WTC11 (cell line): ENCODE results near the gene PANK3.

ENCODE experiments used
- FOXP1 ChIP-seq: sonication (generic); formaldehyde crosslinking; IDR thresholded peaks from 2 replicates; pipeline ENCODE4 v1.8.0; 2022; ENCODE audit warnings: missing genetic modification reagents, mild to moderate bottlenecking, moderate library complexity, borderline replicate concordance
- NR3C1 ChIP-seq: sonication (generic); formaldehyde crosslinking; conservative IDR thresholded peaks from 2 replicates; pipeline ENCODE4 v1.8.1; 2023; ENCODE audit warnings: low read depth, mild to moderate bottlenecking, missing genetic modification reagents
- TF ChIP-seq, protein P1 (sequence below): fragments of 200-600 bp; IDR thresholded peaks from 2 replicates; pipeline ENCODE4 v1.8.0; 2022; ENCODE audit warnings: antibody characterized with exemption
- TF ChIP-seq, protein P2 (sequence below): sonication (generic); formaldehyde crosslinking; IDR thresholded peaks from 2 replicates; pipeline ENCODE4 v1.8.1; 2022; ENCODE audit warnings: low read depth, mild to moderate bottlenecking, moderate library complexity, missing genetic modification reagents, borderline replicate concordance

DNA sequence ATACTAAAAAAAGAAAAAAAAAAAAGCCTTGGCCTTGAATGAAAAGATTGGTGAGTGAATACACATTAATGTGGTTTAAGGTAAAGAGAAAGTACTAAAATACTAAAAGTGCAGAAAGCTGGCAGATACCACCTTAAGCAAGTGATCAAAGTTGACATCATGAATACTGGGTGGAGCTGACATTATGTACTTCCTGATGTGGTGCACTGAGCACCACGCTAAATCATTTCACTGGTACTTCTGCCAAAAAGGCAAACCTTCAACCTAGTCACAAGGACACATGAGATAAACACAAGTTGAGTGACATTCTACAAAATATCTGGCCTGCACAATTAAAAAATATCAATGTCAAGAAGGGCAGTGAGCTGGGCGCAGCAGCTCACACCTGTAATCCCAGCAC, 33.8 kb upstream of the PANK3 start:
- TF ChIP-seq NR3C1 (CRISPR knock-in tag) (no peak), FOXP1 (CRISPR knock-in tag) (no peak)
- TF ChIP-seq, protein P1, sequence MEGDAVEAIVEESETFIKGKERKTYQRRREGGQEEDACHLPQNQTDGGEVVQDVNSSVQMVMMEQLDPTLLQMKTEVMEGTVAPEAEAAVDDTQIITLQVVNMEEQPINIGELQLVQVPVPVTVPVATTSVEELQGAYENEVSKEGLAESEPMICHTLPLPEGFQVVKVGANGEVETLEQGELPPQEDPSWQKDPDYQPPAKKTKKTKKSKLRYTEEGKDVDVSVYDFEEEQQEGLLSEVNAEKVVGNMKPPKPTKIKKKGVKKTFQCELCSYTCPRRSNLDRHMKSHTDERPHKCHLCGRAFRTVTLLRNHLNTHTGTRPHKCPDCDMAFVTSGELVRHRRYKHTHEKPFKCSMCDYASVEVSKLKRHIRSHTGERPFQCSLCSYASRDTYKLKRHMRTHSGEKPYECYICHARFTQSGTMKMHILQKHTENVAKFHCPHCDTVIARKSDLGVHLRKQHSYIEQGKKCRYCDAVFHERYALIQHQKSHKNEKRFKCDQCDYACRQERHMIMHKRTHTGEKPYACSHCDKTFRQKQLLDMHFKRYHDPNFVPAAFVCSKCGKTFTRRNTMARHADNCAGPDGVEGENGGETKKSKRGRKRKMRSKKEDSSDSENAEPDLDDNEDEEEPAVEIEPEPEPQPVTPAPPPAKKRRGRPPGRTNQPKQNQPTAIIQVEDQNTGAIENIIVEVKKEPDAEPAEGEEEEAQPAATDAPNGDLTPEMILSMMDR = no peak
- TF ChIP-seq, protein P2, sequence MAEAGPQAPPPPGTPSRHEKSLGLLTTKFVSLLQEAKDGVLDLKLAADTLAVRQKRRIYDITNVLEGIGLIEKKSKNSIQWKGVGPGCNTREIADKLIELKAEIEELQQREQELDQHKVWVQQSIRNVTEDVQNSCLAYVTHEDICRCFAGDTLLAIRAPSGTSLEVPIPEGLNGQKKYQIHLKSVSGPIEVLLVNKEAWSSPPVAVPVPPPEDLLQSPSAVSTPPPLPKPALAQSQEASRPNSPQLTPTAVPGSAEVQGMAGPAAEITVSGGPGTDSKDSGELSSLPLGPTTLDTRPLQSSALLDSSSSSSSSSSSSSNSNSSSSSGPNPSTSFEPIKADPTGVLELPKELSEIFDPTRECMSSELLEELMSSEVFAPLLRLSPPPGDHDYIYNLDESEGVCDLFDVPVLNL (CRISPR knock-in tag) = no peak
